Lung (tissue), 16 donors: ENCODE measurements around the gene DGKE. TPM values are rescaled to one million over a fixed set of nuclear protein-coding genes. Genes with fewer than 3 reads are reported as not detected.

Experiments used
- ATAC-seq: fragments of 200-7000 bp; cut with Tn5 transposase; one replicate; pipeline ENCODE4 v1.9.1; 2020; ENCODE audit warnings: moderate number of reproducible peaks; ENCODE audit not compliant: insufficient read depth, low FRiP score
- DNase-seq, 3 donors: peaks; one replicate each; pipeline ENCODE4 v3.0.0-alpha.2; 2013 to 2017
- H3K27ac ChIP-seq, 2 donors: one replicate each; pipeline ENCODE4 v1.5.1; 2013; ENCODE audit warnings: mild to moderate bottlenecking in 2 of 2, moderate library complexity in 2 of 2, control low read depth in 1 of 2, inconsistent platforms in 1 of 2, low read depth in 1 of 2, low read length in 1 of 2
- H3K27me3 ChIP-seq, 3 donors: one replicate each; pipeline ENCODE4 v1.5.1; 2013; ENCODE audit warnings: low read length in 2 of 3; ENCODE audit not compliant: control insufficient read depth in 3 of 3, insufficient read depth in 3 of 3
- H3K36me3 ChIP-seq, 4 donors: one replicate each; pipeline ENCODE4 v1.5.1; 2013; ENCODE audit warnings: low read length in 4 of 4, mild to moderate bottlenecking in 1 of 4, moderate library complexity in 1 of 4; ENCODE audit not compliant: control insufficient read depth in 4 of 4, insufficient read depth in 4 of 4
- H3K4me1 ChIP-seq, 5 donors: one replicate each; pipeline ENCODE4 v1.5.1; 2013; ENCODE audit warnings: low read length in 5 of 5, mild to moderate bottlenecking in 2 of 5, moderate library complexity in 1 of 5; ENCODE audit not compliant: control insufficient read depth in 5 of 5, insufficient read depth in 5 of 5
- H3K4me3 ChIP-seq: one replicate; pipeline ENCODE4 v1.5.1; 2013; ENCODE audit warnings: mild to moderate bottlenecking, control low read depth, moderate library complexity
- H3K9ac ChIP-seq, 2 donors: one replicate each; pipeline ENCODE4 v1.5.1; 2013; ENCODE audit warnings: low read length in 2 of 2, control low read depth in 1 of 2; ENCODE audit not compliant: insufficient read depth in 1 of 2
- H3K9me3 ChIP-seq, 4 donors: one replicate each; pipeline ENCODE4 v1.5.1; 2013; ENCODE audit warnings: low read length in 3 of 4, mild to moderate bottlenecking in 1 of 4, moderate library complexity in 1 of 4; ENCODE audit not compliant: control insufficient read depth in 4 of 4, insufficient read depth in 3 of 4
- WGBS, 2 donors: extraction: QIAGEN DNeasy Blood & Tissue Kit; methylation state at CpG; one replicate each; pipeline ENCODE4 v1.1.7; 2013; 5-methylcytosine and 5-hydroxymethylcytosine counted together
- long read RNA-seq, 5 donors: transcript quantifications; one replicate each; lab custom pipeline, GENCODE V29; 2026
- polyA plus RNA-seq, 2 donors: library from polyadenylated mRNA; stranded (reverse); fragments of 200-250 nt; gene quantifications; one replicate each; pipeline ENCODE4 v1.2.1, GENCODE V29; 2013
- total RNA-seq, 2 donors: library from RNA; depleted of rRNA in 1 of 2; stranded (reverse); fragments of >200 nt in 1 of 2; gene quantifications; one replicate each; pipeline ENCODE4 v1.2.1, GENCODE V29; 2014 to 2021
- TF ChIP-seq, protein P1 (sequence below): IDR thresholded peaks from 2 replicates; pipeline ENCODE4 v1.5.1; 2012; ENCODE audit warnings: mild to moderate bottlenecking; ENCODE audit errors: control extremely low read depth, extremely low read depth
- donor health status: control.
- donor health status: control.
- donor health status: Bipolar disorder and iron deficiency.
- donor health status: healthy.
- donor health status: DM: yes; HTN: yes; CAD: no.

The DGKE gene
- total RNA-seq = 10 to 100 TPM in 1 of 2 donors, 1 to 10 TPM in 1; 8.6 to 38.2 TPM
- 1 to 10 TPM; 1.5 to 2.8 TPM for polyA plus RNA-seq
- long read RNA-seq, donor 1, partial matches to known transcripts = 0 of 2 reads
- long read RNA-seq, donor 1, other reads (novel, unspliced or antisense) = 0 of 2 reads
- long read RNA-seq, donor 2 = 0 reads
- long read RNA-seq, donor 3 = 0 reads
- long read RNA-seq, donor 4, partial matches to known transcripts = 0 of 1 reads
- long read RNA-seq, donor 4, other reads (novel, unspliced or antisense) = 0 of 1 reads
- long read RNA-seq, donor 5 = 0 reads

DNA sequence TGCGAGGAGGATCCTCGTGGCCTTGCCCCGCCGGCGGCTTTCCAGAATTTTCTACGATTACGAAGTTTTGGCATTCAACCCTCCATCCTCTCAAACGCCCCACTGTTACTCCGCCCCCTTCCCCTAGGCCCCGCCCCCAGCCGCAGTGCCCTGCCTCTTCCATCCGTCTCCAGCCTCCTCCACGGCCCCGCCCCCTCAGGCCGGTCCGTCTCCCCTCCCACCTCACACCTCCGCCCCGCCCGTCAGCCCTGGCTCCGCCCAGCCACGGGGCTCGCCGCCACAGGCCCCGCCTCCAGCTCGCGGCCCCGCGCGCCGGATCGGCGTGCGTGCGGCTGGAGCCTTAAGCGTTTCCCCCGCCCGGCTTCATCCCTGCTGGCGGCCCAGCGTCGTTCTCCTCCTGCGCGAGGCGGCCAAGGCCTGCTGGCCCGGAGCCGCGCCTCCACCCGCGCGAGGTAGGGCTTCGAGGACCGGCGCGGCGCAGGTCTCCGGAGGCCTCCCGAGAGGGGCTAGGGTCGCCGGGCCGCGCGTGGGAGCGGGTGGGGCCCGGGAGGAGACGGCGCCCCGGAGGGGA, at the start of gene DGKE, which contains the start of gene C17orf67:
Gene DGKE, plus strand, starts transcription at position 343 of the 571 bp plus-strand sequence. CDS start 645 bp downstream, outside the sequence.
Gene C17orf67, minus strand, starts transcription at position 112 of the 571 bp plus-strand sequence. CDS start 18,110 bp downstream, outside the sequence.
- 0 to 1% methylated on average over 46 to 66 of the region's 66 CpGs for WGBS, 2 donors
- Histone ChIP-seq H3K27ac (peak within 1 kb of the TSS; percentile 63 to 82), H3K9ac (peak within 1 kb of the TSS; percentile 25 to 26), H3K9me3 (no peaks in the 10 kb centered on the region), H3K27me3 (no peaks in the 10 kb centered on the region), H3K36me3 (peaks cover 0 to 3% (median 0%) of the 10 kb centered on the region in 4 donors), H3K4me1 (peaks cover 0 to 24% (median 9%) of the 10 kb centered on the region in 5 donors), H3K4me3 (peak within 1 kb of the TSS; percentile 82)
- TF ChIP-seq, protein P1, sequence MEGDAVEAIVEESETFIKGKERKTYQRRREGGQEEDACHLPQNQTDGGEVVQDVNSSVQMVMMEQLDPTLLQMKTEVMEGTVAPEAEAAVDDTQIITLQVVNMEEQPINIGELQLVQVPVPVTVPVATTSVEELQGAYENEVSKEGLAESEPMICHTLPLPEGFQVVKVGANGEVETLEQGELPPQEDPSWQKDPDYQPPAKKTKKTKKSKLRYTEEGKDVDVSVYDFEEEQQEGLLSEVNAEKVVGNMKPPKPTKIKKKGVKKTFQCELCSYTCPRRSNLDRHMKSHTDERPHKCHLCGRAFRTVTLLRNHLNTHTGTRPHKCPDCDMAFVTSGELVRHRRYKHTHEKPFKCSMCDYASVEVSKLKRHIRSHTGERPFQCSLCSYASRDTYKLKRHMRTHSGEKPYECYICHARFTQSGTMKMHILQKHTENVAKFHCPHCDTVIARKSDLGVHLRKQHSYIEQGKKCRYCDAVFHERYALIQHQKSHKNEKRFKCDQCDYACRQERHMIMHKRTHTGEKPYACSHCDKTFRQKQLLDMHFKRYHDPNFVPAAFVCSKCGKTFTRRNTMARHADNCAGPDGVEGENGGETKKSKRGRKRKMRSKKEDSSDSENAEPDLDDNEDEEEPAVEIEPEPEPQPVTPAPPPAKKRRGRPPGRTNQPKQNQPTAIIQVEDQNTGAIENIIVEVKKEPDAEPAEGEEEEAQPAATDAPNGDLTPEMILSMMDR = no peak
- DNase-seq (peak; percentile 96 to 97 (median 97)), ATAC-seq (peak; percentile 98)

DNA sequence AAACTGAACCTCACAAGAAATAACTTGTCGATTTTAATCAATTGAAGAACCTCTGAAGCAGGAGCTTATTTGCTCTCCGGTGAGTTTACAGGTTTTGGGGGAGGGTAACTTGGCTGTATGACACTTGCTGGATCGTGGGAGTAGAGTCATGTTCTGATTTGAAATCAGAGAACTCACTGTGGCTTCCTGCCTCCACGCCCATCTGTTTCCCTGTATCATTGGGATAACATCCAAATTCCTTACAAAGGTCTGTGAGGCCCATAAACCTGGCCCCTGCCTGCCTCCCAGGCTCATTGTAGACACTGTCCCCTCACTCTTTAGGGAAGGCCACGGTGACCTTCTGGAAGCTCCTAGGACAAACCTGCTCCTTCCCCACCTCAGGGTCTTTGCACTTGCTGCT, 48.5 kb upstream of the DGKE start:
- DNase-seq (no peak), ATAC-seq (no peak)
- H3K4me3 ChIP-seq = no peak overlapping the region
- no peaks in the 10 kb centered on the region for H3K9me3 ChIP-seq
- no peaks in the 10 kb centered on the region for H3K36me3 ChIP-seq
- TF ChIP-seq, protein P1 = no peak
- no peak overlapping the region for H3K9ac ChIP-seq
- peaks cover 0 to 15% (median 3%) of the 10 kb centered on the region in 3 donors for H3K27me3 ChIP-seq
- peaks cover 0 to 3% (median 0%) of the 10 kb centered on the region in 5 donors for H3K4me1 ChIP-seq
- no peak overlapping the region for H3K27ac ChIP-seq
- 59 to 60% methylated on average over 5 of the region's 5 CpGs for WGBS, 2 donors

DNA sequence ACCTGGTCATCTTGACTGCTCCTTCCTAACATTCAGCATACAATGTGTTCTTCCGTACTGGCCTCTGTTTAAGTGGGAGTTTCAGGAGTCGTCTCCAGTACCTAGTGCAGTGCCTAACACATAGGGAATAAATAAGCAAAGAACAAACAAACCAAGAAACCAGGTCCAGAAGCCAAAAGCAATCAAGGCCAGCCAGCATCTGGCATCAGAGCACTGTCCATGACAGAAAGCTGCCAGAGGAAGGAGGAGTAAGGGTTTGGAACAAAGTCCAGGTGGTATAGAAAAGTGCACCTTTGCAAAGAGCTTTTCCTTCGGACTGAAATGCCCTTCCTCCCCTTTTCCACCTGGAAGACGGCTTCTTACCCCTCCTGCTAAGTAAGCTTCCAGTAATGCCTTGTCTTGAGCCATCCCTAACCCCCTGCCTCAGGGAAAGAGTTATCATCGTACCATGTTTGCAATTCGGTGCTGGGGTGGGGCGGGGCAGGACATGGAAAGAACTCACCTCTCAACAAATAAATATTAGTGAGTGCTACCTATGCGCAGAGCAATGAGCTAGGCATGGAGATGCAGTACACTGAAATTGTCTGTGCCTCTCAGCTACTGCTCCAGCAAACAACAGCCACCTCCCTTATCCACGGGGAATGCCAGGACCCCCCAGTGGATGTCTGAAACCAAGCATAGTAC, 47.8 kb upstream of the DGKE start:
- ATAC-seq (no peak), DNase-seq (no peak)
- Histone ChIP-seq H3K9ac (no peak overlapping the region), H3K4me1 (no peaks in the 10 kb centered on the region), H3K36me3 (no peaks in the 10 kb centered on the region), H3K27ac (no peak overlapping the region), H3K9me3 (no peaks in the 10 kb centered on the region), H3K27me3 (peaks cover 0 to 8% (median 3%) of the 10 kb centered on the region in 3 donors), H3K4me3 (no peak overlapping the region)
- TF ChIP-seq, protein P1 = no peak
- WGBS, 2 donors = 87 to 89% methylated on average over 9 of the region's 9 CpGs
